K562 (cell line): ENCODE results near the gene PIGM. TPM values are rescaled to one million over a fixed set of nuclear protein-coding genes. Genes with fewer than 3 reads are reported as not detected.

ENCODE experiments used
- FOSL1 ChIP-seq: fragments of 200-800 bp; sonication (Bioruptor generic); conservative IDR thresholded peaks from 2 replicates; pipeline ENCODE4 v1.6.1; 2016; ENCODE audit warnings: missing genetic modification characterization, missing compliant biosample characterization
- FOXA1 ChIP-seq: fragments of 450-650 bp; IDR thresholded peaks from 2 replicates; pipeline ENCODE4 v1.6.1; 2016; ENCODE audit warnings: mild to moderate bottlenecking, borderline replicate concordance
- FOXK2 ChIP-seq, 2 experiments: fragments of 450-650 bp; IDR thresholded peaks in 1 of 2; conservative IDR thresholded peaks in 1 of 2; 2 replicates each; pipeline ENCODE4 v1.6.1; 2016; ENCODE audit warnings: low read depth in 2 of 2, mild to moderate bottlenecking in 1 of 2
- IFI16 ChIP-seq: fragments of 250-450 bp; sonication (Bioruptor Pico); IDR thresholded peaks from 2 replicates; pipeline ENCODE4 v2.1.2; 2022; ENCODE audit warnings: mild to moderate bottlenecking, inconsistent platforms
- MEF2A ChIP-seq: IDR thresholded peaks from 2 replicates; pipeline ENCODE4 v1.6.1; 2011; ENCODE audit warnings: low read depth, mild to moderate bottlenecking, low read length, moderate library complexity; ENCODE audit not compliant: control insufficient read depth
- POLR2G ChIP-seq: fragments of 200-400 bp; formaldehyde crosslinking; IDR thresholded peaks from 2 replicates; pipeline ENCODE4 v1.6.1; 2017; ENCODE audit warnings: low read depth, mild to moderate bottlenecking, antibody characterized with exemption, low read length, moderate library complexity
- PTTG1 ChIP-seq: fragments of 450-650 bp; IDR thresholded peaks from 2 replicates; pipeline ENCODE4 v1.6.1; 2016; ENCODE audit warnings: low read depth, mild to moderate bottlenecking, missing genetic modification characterization, missing compliant biosample characterization
- RAD51 ChIP-seq: fragments of 450-650 bp; IDR thresholded peaks from 2 replicates; pipeline ENCODE4 v1.7.1; 2016; ENCODE audit warnings: low read depth, mild to moderate bottlenecking, borderline replicate concordance
- RCOR1 ChIP-seq, 2 experiments: IDR thresholded peaks; 2 replicates each; pipeline ENCODE4 v1.6.1; 2012; ENCODE audit warnings: low read depth in 2 of 2, low read length in 2 of 2, borderline replicate concordance in 1 of 2, improper control_type of control experiment in 1 of 2
- SRSF1 ChIP-seq: fragments of 200-400 bp; formaldehyde crosslinking; IDR thresholded peaks from 2 replicates; pipeline ENCODE4 v1.6.1; 2017; ENCODE audit warnings: mild to moderate bottlenecking, low read depth, low read length, moderate library complexity
- TEAD4 ChIP-seq, 2 experiments: sonication (generic) in 1 of 2; formaldehyde crosslinking in 1 of 2; IDR thresholded peaks; 2 replicates each; pipeline versions ENCODE4 v1.6.1 to v1.8.0; 2012 to 2022; ENCODE audit warnings: borderline replicate concordance in 1 of 2, inconsistent platforms in 1 of 2, low read length in 1 of 2, mild to moderate bottlenecking in 1 of 2, missing genetic modification reagents in 1 of 2
- TOE1 ChIP-seq, 2 experiments: fragments of 450-650 bp in 1 of 2; sonication (generic) in 1 of 2; formaldehyde crosslinking in 1 of 2; IDR thresholded peaks; 2 replicates each; pipeline versions ENCODE4 v1.7.1 to v1.8.0; 2016 to 2022; ENCODE audit warnings: borderline replicate concordance in 2 of 2, mild to moderate bottlenecking in 2 of 2, antibody characterized with exemption in 1 of 2, inconsistent platforms in 1 of 2, low read depth in 1 of 2, missing genetic modification reagents in 1 of 2, moderate library complexity in 1 of 2
- ZNF3 ChIP-seq: fragments of 250-450 bp; sonication (Bioruptor Pico); IDR thresholded peaks from 2 replicates; pipeline ENCODE4 v1.5.0; 2021; ENCODE audit warnings: mild to moderate bottlenecking, moderate library complexity
- ZNF780A ChIP-seq: fragments of 250-450 bp; sonication (Bioruptor Pico); IDR thresholded peaks from 2 replicates; pipeline ENCODE4 v1.5.0; 2021; ENCODE audit warnings: mild to moderate bottlenecking
- ZNF785 ChIP-seq: fragments of 250-450 bp; sonication (Bioruptor Pico); IDR thresholded peaks from 2 replicates; pipeline ENCODE4 v1.4.0; 2020; ENCODE audit warnings: mild to moderate bottlenecking
- polyA plus RNA-seq, 8 experiments: library from polyadenylated mRNA; depleted of rRNA in 4 of 8; stranded (reverse) in 5 of 8; unstranded in 3 of 8; fragments of >200 nt; fragmentation: Nextera tagmentation in 2 of 8; fragmentation: Illumina TruSeq in 1 of 8; extraction: Ambion mirVana in 2 of 8; extraction: Trizol in 1 of 8; gene quantifications; 2 replicates each; pipeline versions ENCODE4 v1.2.1 to v1.2.3, GENCODE V29; 2011 to 2014; ENCODE audit warnings: inconsistent platforms in 1 of 8, missing spikeins in 1 of 8
- total RNA-seq, 7 experiments: library from RNA; depleted of rRNA in 6 of 7; stranded (reverse); fragments of >200 nt in 6 of 7; fragmentation: Illumina TruSeq in 2 of 7; extraction: Trizol in 2 of 7; gene quantifications; 2 replicates each; pipeline versions ENCODE4 v1.2.1 to v1.2.3, GENCODE V29; 2011 to 2021; ENCODE audit warnings: low replicate concordance in 1 of 7
- TF ChIP-seq, protein P1 (sequence below), 3 experiments: IDR thresholded peaks in 2 of 3; conservative IDR thresholded peaks in 1 of 3; 2 replicates each; pipeline ENCODE4 v1.5.1; 2011 to 2012; ENCODE audit warnings: low read length in 3 of 3, mild to moderate bottlenecking in 3 of 3, control low read depth in 2 of 3, improper control_type of control experiment in 1 of 3, inconsistent platforms in 1 of 3, low read depth in 1 of 3, mixed read lengths in 1 of 3, moderate library complexity in 1 of 3; ENCODE audit not compliant: insufficient read depth in 2 of 3
- TF ChIP-seq, protein P2 (sequence below): IDR thresholded peaks from 3 replicates; pipeline ENCODE4 v1.6.1; 2011; ENCODE audit warnings: borderline replicate concordance, mild to moderate bottlenecking, moderate library complexity; ENCODE audit not compliant: insufficient read length; ENCODE audit errors: extremely low read depth
- TF ChIP-seq, protein P3 (sequence below): fragments of 450-650 bp; IDR thresholded peaks from 2 replicates; pipeline ENCODE4 v1.7.0; 2016; ENCODE audit warnings: borderline replicate concordance
- TF ChIP-seq, protein P4 (sequence below): fragments of 250-450 bp; sonication (Bioruptor Pico); IDR thresholded peaks from 2 replicates; pipeline ENCODE4 v1.6.1; 2021; ENCODE audit warnings: mild to moderate bottlenecking

The PIGM gene
- total and polyA plus RNA-seq, 9 of the 15 experiments (the other 6 are each of a cell fraction or from before 2014, with no cell fraction given) = 2.6 to 6.7 (median 4.3) TPM

DNA sequence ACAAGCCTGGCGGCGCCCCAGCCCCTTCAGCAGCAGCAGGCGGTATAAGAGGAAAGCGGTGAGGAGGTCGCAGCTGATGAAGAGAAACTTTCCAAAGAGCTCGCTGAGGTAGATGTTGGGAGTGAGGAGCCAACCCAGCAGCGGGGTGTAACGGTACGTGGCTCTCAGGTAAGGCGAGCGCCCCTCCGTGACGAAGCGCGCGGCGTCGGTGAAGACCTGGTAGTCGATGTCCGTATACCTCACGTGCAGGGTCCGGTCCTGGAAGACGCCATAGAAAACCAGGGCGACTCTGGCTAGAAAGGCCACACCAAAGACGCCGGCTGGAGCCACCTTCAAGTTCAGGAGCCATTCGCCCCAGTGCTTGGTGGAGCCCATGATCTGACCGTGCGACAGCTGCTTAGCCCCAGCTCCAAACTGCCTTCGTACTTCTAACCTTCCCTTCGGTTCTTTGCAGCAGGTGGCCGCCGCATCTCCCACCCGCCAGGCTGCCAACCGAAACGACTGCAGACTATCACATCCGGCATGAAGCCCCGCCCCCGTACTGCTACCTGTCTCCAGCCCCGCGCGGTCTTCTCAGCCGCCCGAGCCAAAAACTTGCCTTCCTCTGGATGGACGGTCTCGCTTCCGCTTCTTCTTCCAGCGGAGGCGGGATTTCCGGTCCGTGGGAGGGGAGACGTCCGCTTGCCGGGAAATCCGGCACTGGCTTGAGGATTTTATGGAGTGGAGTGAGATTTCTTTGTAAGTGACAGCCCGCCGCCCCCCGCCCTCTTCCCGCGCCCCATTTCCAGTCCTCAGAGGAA, at the start of gene PIGM (continued):
- TF ChIP-seq, protein P1, sequence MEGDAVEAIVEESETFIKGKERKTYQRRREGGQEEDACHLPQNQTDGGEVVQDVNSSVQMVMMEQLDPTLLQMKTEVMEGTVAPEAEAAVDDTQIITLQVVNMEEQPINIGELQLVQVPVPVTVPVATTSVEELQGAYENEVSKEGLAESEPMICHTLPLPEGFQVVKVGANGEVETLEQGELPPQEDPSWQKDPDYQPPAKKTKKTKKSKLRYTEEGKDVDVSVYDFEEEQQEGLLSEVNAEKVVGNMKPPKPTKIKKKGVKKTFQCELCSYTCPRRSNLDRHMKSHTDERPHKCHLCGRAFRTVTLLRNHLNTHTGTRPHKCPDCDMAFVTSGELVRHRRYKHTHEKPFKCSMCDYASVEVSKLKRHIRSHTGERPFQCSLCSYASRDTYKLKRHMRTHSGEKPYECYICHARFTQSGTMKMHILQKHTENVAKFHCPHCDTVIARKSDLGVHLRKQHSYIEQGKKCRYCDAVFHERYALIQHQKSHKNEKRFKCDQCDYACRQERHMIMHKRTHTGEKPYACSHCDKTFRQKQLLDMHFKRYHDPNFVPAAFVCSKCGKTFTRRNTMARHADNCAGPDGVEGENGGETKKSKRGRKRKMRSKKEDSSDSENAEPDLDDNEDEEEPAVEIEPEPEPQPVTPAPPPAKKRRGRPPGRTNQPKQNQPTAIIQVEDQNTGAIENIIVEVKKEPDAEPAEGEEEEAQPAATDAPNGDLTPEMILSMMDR (IDR thresholded peaks at IDR 0.05 in 2 of 3, conservative IDR thresholded peaks at IDR 0.05 in 1 of 3; ENCODE audit: insufficient read depth in 2 of 3, low read depth in 1 of 3, low read length in 3 of 3) = no peak
- TF ChIP-seq ZNF780A (CRISPR knock-in tag) (no peak), IFI16 (CRISPR knock-in tag) (no peak), RAD51 (no peak), TOE1 (IDR thresholded peaks at IDR 0.05; ENCODE audit: borderline replicate concordance) (peak; percentile 92), TOE1 (CRISPR knock-in tag; IDR thresholded peaks at IDR 0.05; ENCODE audit: borderline replicate concordance, low read depth) (no peak), SRSF1 (no peak), ZNF3 (no peak), TEAD4 (IDR thresholded peaks at IDR 0.05; ENCODE audit: low read length) (no peak; the same call in 1 of the 2 replicates), TEAD4 (CRISPR knock-in tag; IDR thresholded peaks at IDR 0.05; ENCODE audit: borderline replicate concordance) (no peak), PTTG1 (tag) (no peak), FOXA1 (no peak), RCOR1 (IDR thresholded peaks at IDR 0.05; ENCODE audit: borderline replicate concordance in 1 of 2, low read depth in 2 of 2, low read length in 2 of 2) (peak in 1 of 2 experiments; percentile 69; a peak in 2 of 4 replicates), ZNF785 (CRISPR knock-in tag) (no peak), POLR2G (peak; percentile 87), MEF2A (no peak), FOXK2 (conservative IDR thresholded peaks at IDR 0.05 in 1 of 2, IDR thresholded peaks at IDR 0.05 in 1 of 2; ENCODE audit: low read depth in 2 of 2) (no peak), FOSL1 (tag) (no peak)
- TF ChIP-seq, protein P2, sequence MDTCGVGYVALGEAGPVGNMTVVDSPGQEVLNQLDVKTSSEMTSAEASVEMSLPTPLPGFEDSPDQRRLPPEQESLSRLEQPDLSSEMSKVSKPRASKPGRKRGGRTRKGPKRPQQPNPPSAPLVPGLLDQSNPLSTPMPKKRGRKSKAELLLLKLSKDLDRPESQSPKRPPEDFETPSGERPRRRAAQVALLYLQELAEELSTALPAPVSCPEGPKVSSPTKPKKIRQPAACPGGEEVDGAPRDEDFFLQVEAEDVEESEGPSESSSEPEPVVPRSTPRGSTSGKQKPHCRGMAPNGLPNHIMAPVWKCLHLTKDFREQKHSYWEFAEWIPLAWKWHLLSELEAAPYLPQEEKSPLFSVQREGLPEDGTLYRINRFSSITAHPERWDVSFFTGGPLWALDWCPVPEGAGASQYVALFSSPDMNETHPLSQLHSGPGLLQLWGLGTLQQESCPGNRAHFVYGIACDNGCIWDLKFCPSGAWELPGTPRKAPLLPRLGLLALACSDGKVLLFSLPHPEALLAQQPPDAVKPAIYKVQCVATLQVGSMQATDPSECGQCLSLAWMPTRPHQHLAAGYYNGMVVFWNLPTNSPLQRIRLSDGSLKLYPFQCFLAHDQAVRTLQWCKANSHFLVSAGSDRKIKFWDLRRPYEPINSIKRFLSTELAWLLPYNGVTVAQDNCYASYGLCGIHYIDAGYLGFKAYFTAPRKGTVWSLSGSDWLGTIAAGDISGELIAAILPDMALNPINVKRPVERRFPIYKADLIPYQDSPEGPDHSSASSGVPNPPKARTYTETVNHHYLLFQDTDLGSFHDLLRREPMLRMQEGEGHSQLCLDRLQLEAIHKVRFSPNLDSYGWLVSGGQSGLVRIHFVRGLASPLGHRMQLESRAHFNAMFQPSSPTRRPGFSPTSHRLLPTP = no peak
- TF ChIP-seq, protein P3, sequence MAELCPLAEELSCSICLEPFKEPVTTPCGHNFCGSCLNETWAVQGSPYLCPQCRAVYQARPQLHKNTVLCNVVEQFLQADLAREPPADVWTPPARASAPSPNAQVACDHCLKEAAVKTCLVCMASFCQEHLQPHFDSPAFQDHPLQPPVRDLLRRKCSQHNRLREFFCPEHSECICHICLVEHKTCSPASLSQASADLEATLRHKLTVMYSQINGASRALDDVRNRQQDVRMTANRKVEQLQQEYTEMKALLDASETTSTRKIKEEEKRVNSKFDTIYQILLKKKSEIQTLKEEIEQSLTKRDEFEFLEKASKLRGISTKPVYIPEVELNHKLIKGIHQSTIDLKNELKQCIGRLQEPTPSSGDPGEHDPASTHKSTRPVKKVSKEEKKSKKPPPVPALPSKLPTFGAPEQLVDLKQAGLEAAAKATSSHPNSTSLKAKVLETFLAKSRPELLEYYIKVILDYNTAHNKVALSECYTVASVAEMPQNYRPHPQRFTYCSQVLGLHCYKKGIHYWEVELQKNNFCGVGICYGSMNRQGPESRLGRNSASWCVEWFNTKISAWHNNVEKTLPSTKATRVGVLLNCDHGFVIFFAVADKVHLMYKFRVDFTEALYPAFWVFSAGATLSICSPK = no peak
- TF ChIP-seq, protein P4, sequence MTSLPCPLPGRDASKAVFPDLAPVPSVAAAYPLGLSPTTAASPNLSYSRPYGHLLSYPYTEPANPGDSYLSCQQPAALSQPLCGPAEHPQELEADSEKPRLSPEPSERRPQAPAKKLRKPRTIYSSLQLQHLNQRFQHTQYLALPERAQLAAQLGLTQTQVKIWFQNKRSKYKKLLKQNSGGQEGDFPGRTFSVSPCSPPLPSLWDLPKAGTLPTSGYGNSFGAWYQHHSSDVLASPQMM (CRISPR knock-in tag) = no peak
